ENCODE measurements around the gene LMX1B.

LMX1B gene

GRCh38 chr9:126633881-126634558 is 20.3 kb downstream of the LMX1B start:
- ATAC-seq = no peak
- no peak overlapping the region for H3K4me3 Mint-ChIP-seq
- DNase-seq = no peak
- H3K9me3 Mint-ChIP-seq = no peaks in the 10 kb centered on the region
- peaks cover 5% of the 10 kb centered on the region for H3K4me1 Mint-ChIP-seq
- H3K27ac Mint-ChIP-seq = no peak overlapping the region
- peaks cover 97% of the 10 kb centered on the region for H3K27me3 Mint-ChIP-seq

GRCh38 chr9:126635061-126635460 is 21.3 kb downstream of the LMX1B start:
- ATAC-seq (no peak), DNase-seq (no peak)
- H3K4me3 Mint-ChIP-seq = no peak overlapping the region
- H3K4me1 Mint-ChIP-seq = peaks cover 5% of the 10 kb centered on the region
- H3K27me3 Mint-ChIP-seq = peaks cover 97% of the 10 kb centered on the region
- H3K27ac Mint-ChIP-seq = no peak overlapping the region
- no peaks in the 10 kb centered on the region for H3K9me3 Mint-ChIP-seq

- DNase-seq = no peak
- peaks cover 97% of the 10 kb centered on the region for H3K27me3 Mint-ChIP-seq
Observed at GRCh38 chr9:126635661-126636439, 22.1 kb downstream of the LMX1B start.

GRCh38 chr9:126636983-126637798 is 23.5 kb downstream of the LMX1B start:
- Mint-ChIP-seq H3K4me1 (peaks cover 5% of the 10 kb centered on the region), H3K9me3 (no peaks in the 10 kb centered on the region), H3K27ac (no peak overlapping the region), H3K4me3 (no peak overlapping the region), H3K27me3 (peaks cover 97% of the 10 kb centered on the region)
- DNase-seq (no peak), ATAC-seq (peak; percentile 17)

More at GRCh38 chr9:126635661-126636439, 22.1 kb downstream of the LMX1B start:
- Mint-ChIP-seq H3K27ac (no peak overlapping the region), H3K9me3 (no peaks in the 10 kb centered on the region), H3K4me3 (no peak overlapping the region), H3K4me1 (peaks cover 5% of the 10 kb centered on the region)
- no peak for ATAC-seq

GRCh38 chr9:126638571-126639132 is 24.9 kb downstream of the LMX1B start:
- Mint-ChIP-seq H3K9me3 (no peaks in the 10 kb centered on the region), H3K27me3 (peaks cover 97% of the 10 kb centered on the region), H3K4me1 (peaks cover 5% of the 10 kb centered on the region), H3K4me3 (no peak overlapping the region), H3K27ac (no peak overlapping the region)
- DNase-seq = no peak
- no peak for ATAC-seq

- Mint-ChIP-seq H3K4me1 (peaks cover 5% of the 10 kb centered on the region), H3K9me3 (no peaks in the 10 kb centered on the region), H3K27me3 (peaks cover 95% of the 10 kb centered on the region), H3K27ac (no peak overlapping the region), H3K4me3 (no peak overlapping the region)
- no peak for ATAC-seq
- DNase-seq = no peak
Observed at GRCh38 chr9:126639318-126640000, 25.7 kb downstream of the LMX1B start.

- no peak for ATAC-seq
- H3K27me3 Mint-ChIP-seq = peaks cover 96% of the 10 kb centered on the region
- peaks cover 5% of the 10 kb centered on the region for H3K4me1 Mint-ChIP-seq
Observed at GRCh38 chr9:126641118-126641851, 27.6 kb downstream of the LMX1B start.

GRCh38 chr9:126642010-126642744 is 28.4 kb downstream of the LMX1B start:
- Mint-ChIP-seq H3K27ac (no peak overlapping the region), H3K4me1 (peaks cover 4% of the 10 kb centered on the region), H3K4me3 (no peak overlapping the region), H3K9me3 (no peaks in the 10 kb centered on the region), H3K27me3 (peaks cover 96% of the 10 kb centered on the region)
- ATAC-seq (no peak), DNase-seq (no peak)

More at GRCh38 chr9:126641118-126641851, 27.6 kb downstream of the LMX1B start:
- Mint-ChIP-seq H3K4me3 (no peak overlapping the region), H3K27ac (no peak overlapping the region), H3K9me3 (no peaks in the 10 kb centered on the region)
- DNase-seq = no peak

GRCh38 chr9:126642839-126643238 is 29.1 kb downstream of the LMX1B start:
- DNase-seq (no peak), ATAC-seq (no peak)
- Mint-ChIP-seq H3K27me3 (peaks cover 96% of the 10 kb centered on the region), H3K9me3 (no peaks in the 10 kb centered on the region), H3K4me3 (no peak overlapping the region), H3K4me1 (no peaks in the 10 kb centered on the region), H3K27ac (no peak overlapping the region)

GRCh38 chr9:126643945-126644527 is 30.3 kb downstream of the LMX1B start:
- Mint-ChIP-seq H3K4me1 (no peaks in the 10 kb centered on the region), H3K4me3 (no peak overlapping the region), H3K27ac (no peak overlapping the region), H3K9me3 (no peaks in the 10 kb centered on the region), H3K27me3 (peaks cover 96% of the 10 kb centered on the region)
- DNase-seq = no peak
- no peak for ATAC-seq

GRCh38 chr9:126646162-126646561 is 32.4 kb downstream of the LMX1B start:
- DNase-seq (no peak), ATAC-seq (no peak)
- Mint-ChIP-seq H3K27ac (no peak overlapping the region), H3K27me3 (peaks cover 96% of the 10 kb centered on the region), H3K4me3 (no peak overlapping the region), H3K4me1 (no peaks in the 10 kb centered on the region), H3K9me3 (no peaks in the 10 kb centered on the region)

- ATAC-seq = no peak
- Mint-ChIP-seq H3K9me3 (no peaks in the 10 kb centered on the region), H3K27ac (no peak overlapping the region), H3K27me3 (peaks cover 96% of the 10 kb centered on the region), H3K4me1 (no peaks in the 10 kb centered on the region), H3K4me3 (no peak overlapping the region)
- no peak for DNase-seq
Observed at GRCh38 chr9:126647585-126648411, 34.1 kb downstream of the LMX1B start.

- no peak for DNase-seq
Observed at GRCh38 chr9:126649477-126649876, 35.7 kb downstream of the LMX1B start.

More at GRCh38 chr9:126649477-126649876, 35.7 kb downstream of the LMX1B start:
- Mint-ChIP-seq H3K4me1 (no peaks in the 10 kb centered on the region), H3K27ac (peak overlapping the region in 1 of 2 donors; percentile 14), H3K4me3 (no peak overlapping the region), H3K9me3 (no peaks in the 10 kb centered on the region), H3K27me3 (peaks cover 98% of the 10 kb centered on the region)
- ATAC-seq = no peak
